Measurements from ENCODE around the gene CMTM7. TPM values are rescaled to one million over a fixed set of nuclear protein-coding genes. Genes with fewer than 3 reads are reported as not detected.
A peak's percentile ranks its signal among the peaks of the same experiment; 100 is the strongest.

CMTM7 gene
- total RNA-seq: 10 to 100 TPM; 15.6 to 33.1 TPM

GRCh38 chr3:32391643-32392535 lies at the start of gene CMTM7:
CMTM7 (plus strand) TSS chr3:32391853; CDS start chr3:32391907, 54 bp downstream.
- H3K9me3 ChIP-seq: no peaks in the 10 kb centered on the region
- TF ChIP-seq POLR2A (IDR thresholded peaks at IDR 0.05) (peak; percentile 78), CTCF (IDR thresholded peaks at IDR 0.05) (peak in 1 of 4 experiments; percentile 1), POLR2AphosphoS5 (IDR thresholded peaks at IDR 0.05) (no peak)
- H3K27ac ChIP-seq: peak within 1 kb of the TSS; percentile 62 to 71
- H3K36me3 ChIP-seq: no peaks in the 10 kb centered on the region
- no peaks in the 10 kb centered on the region for H3K27me3 ChIP-seq (replicated peaks; ENCODE audit: insufficient read depth)
- peak; percentile 59 for DNase-seq (ENCODE audit: low spot score)
- no peaks in the 10 kb centered on the region for H3K4me1 ChIP-seq (replicated peaks)
- intact Hi-C loops (cut with DNase I): loop anchor here (5.0 kb wide), 1 partner anchor 80 kb away; no protein-coding TSS in a partner anchor
- WGBS: under 1% methylated on average over 92 of the region's 107 CpGs
- H3K4me3 ChIP-seq: peak within 1 kb of the TSS; percentile 64 to 68

DNA sequence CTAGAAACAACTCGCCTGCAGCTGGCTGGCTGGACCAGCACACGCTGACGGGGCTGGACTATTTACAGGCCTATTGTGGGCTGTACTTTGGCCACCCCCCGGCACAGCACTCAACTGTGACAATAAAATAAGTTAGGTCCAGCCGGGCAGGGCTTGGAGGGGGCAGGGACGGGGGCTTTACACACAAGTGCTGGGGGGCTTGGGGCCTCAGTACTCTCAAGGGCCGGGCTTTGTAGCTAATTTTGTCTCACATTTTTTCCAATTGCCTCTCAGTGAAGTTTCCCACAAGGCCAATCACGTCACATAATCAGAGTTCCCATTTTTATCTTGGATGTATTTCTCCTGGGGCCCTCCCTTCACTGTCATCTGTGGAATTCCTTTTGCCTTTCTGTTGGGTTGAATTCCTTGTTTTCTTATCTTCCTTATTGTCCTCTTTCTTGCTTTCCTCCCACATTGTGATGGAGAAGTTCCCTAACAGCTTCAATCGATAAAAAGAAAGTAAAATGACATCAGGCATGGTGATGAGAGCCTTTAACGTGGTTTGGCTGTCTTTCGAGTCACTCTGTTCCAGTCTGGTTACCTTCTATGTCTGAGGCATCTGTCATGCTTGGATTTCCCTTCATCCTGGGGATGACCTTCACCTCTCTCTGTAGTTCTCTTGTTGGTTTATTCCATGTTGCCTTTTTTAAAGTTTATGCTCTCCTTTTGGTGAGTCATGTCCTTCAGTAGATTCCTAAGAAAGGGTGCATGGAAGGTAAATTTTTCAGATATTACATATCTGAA lies 44.1 kb upstream of the CMTM7 start:
- Histone ChIP-seq H3K27me3 (replicated peaks; ENCODE audit: insufficient read depth) (no peaks in the 10 kb centered on the region), H3K4me1 (replicated peaks) (no peaks in the 10 kb centered on the region), H3K36me3 (no peaks in the 10 kb centered on the region), H3K9me3 (no peaks in the 10 kb centered on the region), H3K27ac (no peak overlapping the region), H3K4me3 (no peak overlapping the region)
- 59% methylated on average over 11 of the region's 11 CpGs for WGBS
- DNase-seq (ENCODE audit: low spot score): no peak
- intact Hi-C loops (cut with DNase I): no loop called here
- TF ChIP-seq CTCF (IDR thresholded peaks at IDR 0.05) (no peak), POLR2AphosphoS5 (IDR thresholded peaks at IDR 0.05) (no peak), POLR2A (IDR thresholded peaks at IDR 0.05) (no peak)

- no peak overlapping the region for H3K27ac ChIP-seq
- no peak for TF ChIP-seq CTCF (IDR thresholded peaks at IDR 0.05)
- no peak for TF ChIP-seq POLR2AphosphoS5 (IDR thresholded peaks at IDR 0.05)
- no peak for TF ChIP-seq POLR2A (IDR thresholded peaks at IDR 0.05)
- no peaks in the 10 kb centered on the region for H3K27me3 ChIP-seq (replicated peaks; ENCODE audit: insufficient read depth)
- no peaks in the 10 kb centered on the region for H3K9me3 ChIP-seq
- H3K4me3 ChIP-seq: no peak overlapping the region
- H3K36me3 ChIP-seq: no peaks in the 10 kb centered on the region
- no peak for DNase-seq (ENCODE audit: low spot score)
- intact Hi-C loops (cut with DNase I): no loop called here
- 70% methylated on average over 2 of the region's 2 CpGs for WGBS
- H3K4me1 ChIP-seq (replicated peaks): no peaks in the 10 kb centered on the region
Observed at GRCh38 chr3:32349184-32349583, 42.5 kb upstream of the CMTM7 start.

DNA sequence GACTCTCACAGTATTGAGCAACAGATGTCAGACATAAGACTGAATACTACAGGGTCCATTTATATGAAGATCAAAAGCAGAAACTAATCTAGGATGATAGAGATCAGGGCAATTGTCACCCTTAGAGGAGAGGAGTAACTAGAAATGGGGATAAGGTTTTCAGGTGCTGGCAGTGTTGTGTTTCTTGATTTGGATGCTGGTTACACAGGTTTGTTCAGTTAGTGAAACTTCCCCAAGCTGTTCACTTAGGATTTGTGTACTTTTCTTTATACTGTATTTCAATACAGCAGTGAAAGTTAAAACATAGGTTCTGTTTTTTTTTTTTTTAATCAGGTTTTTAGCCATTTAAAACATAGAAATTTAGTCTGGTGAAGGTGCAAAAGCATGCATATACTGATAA lies 39.1 kb upstream of the CMTM7 start:
- Histone ChIP-seq H3K27ac (no peak overlapping the region), H3K4me1 (replicated peaks) (peaks cover 5% of the 10 kb centered on the region), H3K4me3 (no peak overlapping the region), H3K27me3 (replicated peaks; ENCODE audit: insufficient read depth) (no peaks in the 10 kb centered on the region), H3K36me3 (no peaks in the 10 kb centered on the region), H3K9me3 (no peaks in the 10 kb centered on the region)
- intact Hi-C loops (cut with DNase I): no loop called here
- peak; percentile 20 for DNase-seq (ENCODE audit: low spot score)
- TF ChIP-seq CTCF (IDR thresholded peaks at IDR 0.05) (no peak), POLR2A (IDR thresholded peaks at IDR 0.05) (no peak), POLR2AphosphoS5 (IDR thresholded peaks at IDR 0.05) (peak; percentile 41)
